Mononuclear cell (primary cell): ENCODE measurements around the gene AKAP12. TPM values are rescaled to one million over a fixed set of nuclear protein-coding genes. Genes with fewer than 3 reads are reported as not detected.
A peak's percentile ranks its signal among the peaks of the same experiment; 100 is the strongest.

Experiments used
- H3K27me3 ChIP-seq: 2 replicates; pipeline ENCODE4 v1.6.0; 2011; ENCODE audit warnings: low read length, control low read depth; ENCODE audit not compliant: insufficient read depth
- H3K4me1 ChIP-seq: 2 replicates; pipeline ENCODE4 v1.5.1; 2011; ENCODE audit warnings: mild to moderate bottlenecking, low read length, control low read depth; ENCODE audit not compliant: insufficient read depth
- H3K4me3 ChIP-seq: 2 replicates; pipeline ENCODE4 v1.5.1; 2011; ENCODE audit warnings: mild to moderate bottlenecking, low read length, moderate library complexity
- H3K9me3 ChIP-seq: 2 replicates; pipeline ENCODE4 v1.5.1; 2011; ENCODE audit warnings: low read depth, mild to moderate bottlenecking, control low read depth, low read length
- total RNA-seq: library from RNA; depleted of rRNA; stranded (reverse); fragments of >200 nt; gene quantifications from one replicate; pipeline ENCODE4 v1.2.3, GENCODE V29; 2012

The AKAP12 gene, protein sequence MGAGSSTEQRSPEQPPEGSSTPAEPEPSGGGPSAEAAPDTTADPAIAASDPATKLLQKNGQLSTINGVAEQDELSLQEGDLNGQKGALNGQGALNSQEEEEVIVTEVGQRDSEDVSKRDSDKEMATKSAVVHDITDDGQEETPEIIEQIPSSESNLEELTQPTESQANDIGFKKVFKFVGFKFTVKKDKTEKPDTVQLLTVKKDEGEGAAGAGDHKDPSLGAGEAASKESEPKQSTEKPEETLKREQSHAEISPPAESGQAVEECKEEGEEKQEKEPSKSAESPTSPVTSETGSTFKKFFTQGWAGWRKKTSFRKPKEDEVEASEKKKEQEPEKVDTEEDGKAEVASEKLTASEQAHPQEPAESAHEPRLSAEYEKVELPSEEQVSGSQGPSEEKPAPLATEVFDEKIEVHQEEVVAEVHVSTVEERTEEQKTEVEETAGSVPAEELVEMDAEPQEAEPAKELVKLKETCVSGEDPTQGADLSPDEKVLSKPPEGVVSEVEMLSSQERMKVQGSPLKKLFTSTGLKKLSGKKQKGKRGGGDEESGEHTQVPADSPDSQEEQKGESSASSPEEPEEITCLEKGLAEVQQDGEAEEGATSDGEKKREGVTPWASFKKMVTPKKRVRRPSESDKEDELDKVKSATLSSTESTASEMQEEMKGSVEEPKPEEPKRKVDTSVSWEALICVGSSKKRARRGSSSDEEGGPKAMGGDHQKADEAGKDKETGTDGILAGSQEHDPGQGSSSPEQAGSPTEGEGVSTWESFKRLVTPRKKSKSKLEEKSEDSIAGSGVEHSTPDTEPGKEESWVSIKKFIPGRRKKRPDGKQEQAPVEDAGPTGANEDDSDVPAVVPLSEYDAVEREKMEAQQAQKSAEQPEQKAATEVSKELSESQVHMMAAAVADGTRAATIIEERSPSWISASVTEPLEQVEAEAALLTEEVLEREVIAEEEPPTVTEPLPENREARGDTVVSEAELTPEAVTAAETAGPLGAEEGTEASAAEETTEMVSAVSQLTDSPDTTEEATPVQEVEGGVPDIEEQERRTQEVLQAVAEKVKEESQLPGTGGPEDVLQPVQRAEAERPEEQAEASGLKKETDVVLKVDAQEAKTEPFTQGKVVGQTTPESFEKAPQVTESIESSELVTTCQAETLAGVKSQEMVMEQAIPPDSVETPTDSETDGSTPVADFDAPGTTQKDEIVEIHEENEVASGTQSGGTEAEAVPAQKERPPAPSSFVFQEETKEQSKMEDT (N-terminal part only)
- total RNA-seq: 0.31 TPM

DNA sequence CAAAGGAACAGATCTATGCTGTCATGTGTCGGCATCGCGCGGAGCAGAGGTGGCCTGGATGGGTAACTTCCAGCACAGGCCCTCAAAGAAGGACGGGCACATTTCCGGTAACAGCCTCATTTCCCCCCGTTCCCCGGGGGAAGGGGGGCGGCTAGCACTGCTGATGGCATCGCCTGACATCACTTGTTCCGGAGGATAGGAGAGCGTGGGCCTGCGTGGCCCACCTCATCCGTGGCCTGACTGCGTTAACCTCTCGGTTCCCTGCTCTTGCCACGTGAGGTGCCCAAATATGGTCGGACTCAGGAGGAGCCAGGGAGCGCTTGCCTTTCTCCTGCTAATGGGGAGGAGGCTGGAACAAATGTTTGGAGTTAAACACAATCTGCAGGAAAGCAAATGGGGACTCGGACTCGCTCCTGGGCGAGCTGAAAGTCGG, at the start of gene AKAP12:
Gene AKAP12, plus strand, starts transcription at position 365 of the 433 bp plus-strand sequence. CDS start 596 bp downstream, outside the sequence.
- no peaks in the 10 kb centered on the region for H3K9me3 ChIP-seq
- peaks cover 8% of the 10 kb centered on the region for H3K4me1 ChIP-seq
- H3K27me3 ChIP-seq: peaks cover 63% of the 10 kb centered on the region
- peak within 1 kb of the TSS; percentile 19 for H3K4me3 ChIP-seq

DNA sequence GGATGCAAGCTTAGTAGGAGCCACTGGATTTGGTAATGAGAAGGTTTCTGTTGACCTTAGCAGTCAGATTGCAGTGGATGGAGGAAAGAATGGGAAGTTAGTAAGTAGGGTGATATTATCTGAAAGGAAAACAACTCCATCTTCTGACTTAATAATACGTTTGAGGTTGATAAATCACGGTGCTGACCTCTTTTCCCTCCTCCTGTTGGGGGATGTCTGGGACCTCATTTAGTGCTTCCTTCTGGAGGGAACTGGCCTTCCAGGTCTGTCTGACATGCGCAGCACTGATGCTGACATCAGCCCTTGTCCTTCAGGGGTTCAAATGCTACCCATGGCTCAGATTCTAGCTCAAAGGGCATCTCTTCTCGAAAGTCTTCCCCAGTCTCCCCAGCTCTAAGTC, 48.2 kb upstream of the AKAP12 start:
- H3K9me3 ChIP-seq: no peaks in the 10 kb centered on the region
- H3K4me1 ChIP-seq: no peaks in the 10 kb centered on the region
- no peaks in the 10 kb centered on the region for H3K27me3 ChIP-seq
- no peak overlapping the region for H3K4me3 ChIP-seq

DNA sequence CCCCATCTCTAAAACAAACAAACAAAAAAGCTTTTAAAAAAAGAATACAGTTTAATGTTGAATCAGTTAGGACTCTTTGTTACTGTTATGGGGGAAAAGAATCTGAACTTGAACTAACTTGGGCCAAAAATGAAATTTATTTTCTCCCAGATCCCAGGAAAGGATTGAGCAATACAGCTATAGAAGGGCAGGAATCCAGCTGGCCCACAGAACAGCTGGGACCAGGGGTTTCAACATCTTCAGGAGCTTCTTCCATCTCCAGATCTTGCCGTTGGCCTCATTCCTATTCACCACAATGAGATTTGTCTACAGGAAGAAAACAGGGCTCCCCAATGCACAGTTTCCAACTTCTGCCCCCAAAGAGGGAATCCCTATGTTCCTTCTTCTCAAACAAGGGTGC, 43.2 kb upstream of the AKAP12 start:
- no peaks in the 10 kb centered on the region for H3K4me1 ChIP-seq
- no peaks in the 10 kb centered on the region for H3K27me3 ChIP-seq
- H3K4me3 ChIP-seq: no peak overlapping the region
- H3K9me3 ChIP-seq: no peaks in the 10 kb centered on the region

DNA sequence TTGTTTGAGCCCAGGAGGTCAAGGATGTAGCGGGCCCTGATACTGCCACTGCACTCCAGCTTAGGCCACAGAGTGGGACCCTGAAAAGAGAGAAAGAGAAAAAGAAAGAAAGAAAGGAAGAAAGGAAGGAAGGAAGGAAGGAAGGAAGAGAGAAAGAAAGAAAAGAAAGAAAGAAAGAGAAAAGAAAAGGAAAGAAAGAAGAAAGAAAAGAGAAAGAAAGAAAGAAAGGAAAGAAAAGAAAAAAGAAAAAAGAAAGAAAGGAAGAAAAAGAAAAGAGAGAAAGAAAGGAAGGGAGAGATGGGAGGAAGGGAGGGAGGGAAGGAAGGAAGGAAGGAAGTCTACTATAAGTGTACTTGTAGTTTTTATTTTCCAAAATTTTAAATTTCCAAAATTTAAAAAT, 42.2 kb upstream of the AKAP12 start:
- Histone ChIP-seq H3K4me1 (no peaks in the 10 kb centered on the region), H3K27me3 (no peaks in the 10 kb centered on the region), H3K9me3 (no peaks in the 10 kb centered on the region), H3K4me3 (no peak overlapping the region)

DNA sequence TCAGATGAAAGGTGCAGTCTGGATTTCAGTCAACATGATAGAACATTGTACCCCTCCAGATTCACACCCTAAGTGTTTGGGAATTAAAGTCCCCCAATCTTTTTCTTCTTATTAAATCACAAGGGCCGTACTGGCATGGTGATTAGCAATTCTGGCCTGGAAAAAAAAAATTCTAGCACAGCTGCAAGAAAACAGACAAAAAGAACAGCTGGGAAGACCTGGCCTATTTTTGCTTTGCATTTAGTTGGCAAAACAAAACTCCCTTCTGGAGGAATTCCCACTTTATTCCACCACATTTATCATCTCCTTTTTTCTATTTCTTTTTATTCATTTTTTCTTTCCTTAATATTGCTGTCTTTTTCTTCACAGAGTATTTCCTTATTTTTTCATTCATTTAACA, 39.8 kb upstream of the AKAP12 start:
- Histone ChIP-seq H3K27me3 (no peaks in the 10 kb centered on the region), H3K4me3 (no peak overlapping the region), H3K9me3 (no peaks in the 10 kb centered on the region), H3K4me1 (no peaks in the 10 kb centered on the region)

DNA sequence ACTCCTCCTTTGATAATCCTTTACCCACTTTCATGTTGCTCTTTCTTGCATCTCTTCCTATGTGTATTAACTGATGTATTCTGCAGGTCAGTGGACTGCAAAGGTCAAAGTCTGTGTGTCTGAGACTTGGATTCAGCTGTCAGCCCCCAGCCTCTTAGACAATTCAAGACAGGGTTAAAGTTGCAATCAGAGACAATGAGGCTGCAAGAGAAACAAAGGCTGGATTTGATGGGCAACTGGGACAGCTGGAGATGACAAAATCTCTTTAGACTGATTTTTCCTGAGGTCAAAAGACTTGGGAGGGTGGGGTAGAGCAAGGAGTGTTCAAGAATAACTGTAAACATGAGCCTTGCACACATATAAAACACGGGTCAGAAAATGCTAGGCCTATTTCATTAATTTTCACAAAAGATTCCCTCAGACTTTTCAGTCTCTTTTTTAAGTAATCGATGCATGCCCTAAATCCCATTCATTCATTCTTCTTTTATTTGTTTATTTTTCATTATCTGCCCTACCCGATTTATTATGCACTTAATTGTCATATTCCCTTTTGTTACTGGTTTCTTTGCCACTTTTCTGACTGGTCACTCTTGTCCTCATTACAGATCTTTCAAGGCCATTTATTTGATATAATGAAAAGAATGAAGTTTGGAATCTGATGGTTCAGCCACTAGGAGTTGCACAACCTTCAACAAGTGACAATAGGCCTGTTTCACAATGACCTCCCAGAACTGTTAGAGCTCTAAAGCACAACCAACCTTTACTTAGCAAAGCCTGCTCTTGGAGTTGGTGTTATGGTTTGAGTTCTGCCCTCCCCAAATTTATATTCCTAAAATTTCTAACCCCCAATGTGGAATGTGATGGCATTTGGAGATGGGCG, 33.8 kb upstream of the AKAP12 start:
- H3K4me1 ChIP-seq: no peaks in the 10 kb centered on the region
- H3K9me3 ChIP-seq: no peaks in the 10 kb centered on the region
- peaks cover 4% of the 10 kb centered on the region for H3K27me3 ChIP-seq
- H3K4me3 ChIP-seq: no peak overlapping the region

DNA sequence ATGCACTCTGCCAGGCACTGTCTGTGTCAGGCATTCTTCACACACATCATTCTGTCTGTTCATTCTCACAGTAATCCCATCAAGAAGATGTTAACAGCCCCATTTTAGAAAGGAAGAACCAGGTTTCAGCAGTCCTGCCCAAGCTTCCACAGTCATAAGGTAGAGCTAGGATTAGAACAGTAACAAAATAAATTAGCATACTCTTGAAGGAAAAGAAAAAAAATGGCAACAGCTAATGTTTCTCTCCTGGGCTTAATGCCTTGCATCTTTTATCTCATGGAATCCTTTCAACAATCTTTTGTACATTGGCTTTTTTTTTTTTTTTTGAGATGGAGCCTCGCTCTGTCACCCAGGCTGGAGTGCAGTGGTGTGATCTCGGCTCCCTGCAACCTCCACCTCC, 32.1 kb upstream of the AKAP12 start:
- Histone ChIP-seq H3K9me3 (no peaks in the 10 kb centered on the region), H3K27me3 (peaks cover 4% of the 10 kb centered on the region), H3K4me1 (no peaks in the 10 kb centered on the region), H3K4me3 (no peak overlapping the region)

DNA sequence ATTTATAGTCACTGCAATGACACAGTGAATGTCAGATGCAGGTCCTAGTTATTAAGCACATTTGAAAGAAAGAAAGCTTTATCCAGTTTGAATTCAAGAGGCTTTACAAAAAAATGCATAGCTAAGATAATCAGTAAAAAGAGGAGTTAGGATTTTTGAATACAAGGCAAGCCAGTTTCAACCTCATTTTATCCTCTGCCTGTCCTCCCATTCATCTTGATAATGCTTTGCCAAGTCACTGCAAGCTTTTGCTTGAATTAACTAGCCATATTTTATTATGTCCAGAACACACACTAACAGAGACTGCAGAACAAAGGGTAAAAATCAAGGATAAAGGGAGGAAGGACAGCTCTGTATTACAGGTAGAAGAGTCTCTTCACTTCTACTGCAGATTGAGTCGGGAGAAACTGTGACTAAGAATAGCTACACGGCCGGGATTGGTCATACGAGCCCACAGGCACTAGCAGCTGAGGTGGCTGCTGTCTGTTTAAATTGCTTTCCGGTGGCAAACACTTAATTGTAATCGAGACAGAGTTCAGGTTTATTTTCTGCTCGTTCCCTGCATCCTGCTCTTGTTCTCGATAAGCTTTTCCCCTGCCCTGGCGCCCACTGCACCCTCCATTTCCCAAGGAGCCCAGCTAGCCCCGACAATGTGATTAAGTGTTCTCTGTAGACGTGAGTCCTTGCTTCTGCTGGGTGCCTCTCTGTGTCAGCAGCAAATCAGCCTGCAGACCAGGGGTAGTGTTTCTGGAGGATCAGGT, 30.5 kb upstream of the AKAP12 start:
- no peak overlapping the region for H3K4me3 ChIP-seq
- H3K4me1 ChIP-seq: no peaks in the 10 kb centered on the region

DNA sequence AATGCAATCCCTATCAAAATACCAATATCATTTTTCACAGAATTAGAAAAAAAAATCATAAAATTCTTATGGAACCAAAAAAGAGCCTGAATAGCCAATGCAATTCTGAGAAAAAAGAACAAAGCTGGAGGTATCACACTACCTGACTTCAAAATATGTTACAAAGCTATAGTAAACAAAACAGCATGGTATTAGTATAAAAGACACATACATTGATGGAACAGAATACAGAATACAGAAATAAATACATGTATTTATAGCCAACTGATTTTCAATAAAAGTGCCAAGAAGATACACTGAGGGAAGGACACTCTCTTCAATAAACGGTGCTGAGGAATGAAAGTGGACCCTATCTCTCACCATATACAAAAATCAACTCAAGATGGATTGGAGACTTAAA, 28.7 kb upstream of the AKAP12 start:
- H3K9me3 ChIP-seq: no peaks in the 10 kb centered on the region
- H3K27me3 ChIP-seq: peaks cover 4% of the 10 kb centered on the region
- H3K4me3 ChIP-seq: no peak overlapping the region
- no peaks in the 10 kb centered on the region for H3K4me1 ChIP-seq

More for the DNA sequence above, 30.5 kb upstream of the AKAP12 start:
- H3K9me3 ChIP-seq: no peaks in the 10 kb centered on the region
- peaks cover 4% of the 10 kb centered on the region for H3K27me3 ChIP-seq

DNA sequence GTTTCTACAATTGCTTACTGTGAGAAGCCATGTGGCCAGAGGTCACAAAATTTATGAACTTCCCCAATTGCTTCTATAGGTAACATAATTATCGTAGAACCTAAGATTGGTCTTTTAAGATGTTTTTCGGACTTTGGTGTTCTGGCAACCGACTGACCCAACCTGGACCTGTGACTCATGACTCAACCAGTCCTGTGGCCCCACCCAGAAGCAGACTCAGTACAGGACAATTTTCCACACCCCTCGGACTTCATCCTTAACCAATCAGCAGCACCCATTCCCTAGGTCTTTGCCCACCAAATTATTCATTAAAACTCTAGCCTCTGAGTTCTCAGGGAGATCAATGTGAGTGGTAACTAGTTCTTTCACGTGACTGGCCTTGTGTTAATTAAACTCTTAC, 26.4 kb upstream of the AKAP12 start:
- no peak overlapping the region for H3K4me3 ChIP-seq
- H3K4me1 ChIP-seq: no peaks in the 10 kb centered on the region
- no peaks in the 10 kb centered on the region for H3K9me3 ChIP-seq
- peaks cover 4% of the 10 kb centered on the region for H3K27me3 ChIP-seq

DNA sequence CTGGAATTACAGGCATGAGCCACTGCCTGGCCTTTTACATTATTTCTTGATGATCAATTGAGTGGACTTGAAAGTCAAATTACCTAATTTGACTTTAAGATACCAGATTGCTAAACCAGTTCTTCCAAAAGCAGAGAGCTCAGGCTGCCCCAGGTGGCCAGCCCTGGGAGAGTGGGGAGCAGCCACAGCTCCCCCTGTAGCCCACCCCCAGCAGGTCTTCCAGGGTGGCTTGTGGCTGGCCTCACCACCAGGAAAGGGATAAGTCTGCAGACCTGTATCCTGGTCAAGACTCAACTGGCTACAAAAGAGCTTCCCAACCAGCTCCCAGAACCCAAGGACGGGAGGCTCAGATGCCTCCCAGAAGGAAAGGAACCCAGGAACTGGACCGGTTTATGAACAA, 23.8 kb upstream of the AKAP12 start:
- H3K4me1 ChIP-seq: no peaks in the 10 kb centered on the region

DNA sequence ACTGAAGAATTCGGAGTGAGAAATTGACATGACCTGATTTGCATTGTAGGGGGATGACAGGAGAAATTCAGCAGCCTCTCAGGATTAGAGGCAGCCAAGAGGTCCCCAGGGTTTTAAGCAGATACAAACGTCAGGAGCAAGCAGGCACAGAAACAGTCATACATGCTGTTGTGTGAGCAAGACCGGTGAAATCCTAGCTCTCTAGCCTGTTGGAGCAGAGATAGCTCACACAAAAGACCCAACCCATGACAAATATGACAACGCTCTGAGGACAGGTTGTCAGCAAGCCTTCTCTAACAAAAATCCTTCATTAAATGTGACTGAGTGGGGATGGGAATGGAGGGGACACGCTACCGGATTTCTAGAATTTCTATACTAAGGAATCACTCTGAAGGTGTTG, 23.0 kb upstream of the AKAP12 start:
- Histone ChIP-seq H3K4me3 (no peak overlapping the region), H3K9me3 (no peaks in the 10 kb centered on the region), H3K27me3 (no peaks in the 10 kb centered on the region), H3K4me1 (no peaks in the 10 kb centered on the region)

More for the DNA sequence above, 23.8 kb upstream of the AKAP12 start:
- Histone ChIP-seq H3K9me3 (no peaks in the 10 kb centered on the region), H3K27me3 (no peaks in the 10 kb centered on the region), H3K4me3 (no peak overlapping the region)

DNA sequence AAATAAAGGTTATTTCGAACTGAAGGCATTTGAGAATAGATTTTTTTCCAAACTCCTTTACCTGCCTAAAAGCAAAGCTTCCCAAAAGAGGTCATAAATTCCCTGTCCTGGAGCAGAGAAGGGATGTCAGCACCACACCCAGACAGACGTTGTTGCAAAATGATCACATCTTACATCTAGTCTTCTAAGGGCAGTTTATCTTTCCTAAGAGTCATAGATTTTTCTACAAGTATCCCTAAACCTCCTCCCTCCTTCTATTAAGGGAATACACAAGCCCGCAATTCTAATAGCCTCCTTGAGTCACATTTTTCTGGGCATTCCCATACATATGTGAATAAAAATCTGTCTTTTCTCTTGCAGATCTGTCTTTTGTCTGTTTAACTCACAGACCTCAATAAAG, 20.6 kb upstream of the AKAP12 start:
- Histone ChIP-seq H3K27me3 (no peaks in the 10 kb centered on the region), H3K4me1 (no peaks in the 10 kb centered on the region), H3K9me3 (no peaks in the 10 kb centered on the region), H3K4me3 (no peak overlapping the region)
